PFSK-1 (cell line): Measurements from ENCODE around the gene SP2.

ENCODE experiments used
- FOXP2 ChIP-seq: optimal IDR thresholded peaks from 2 replicates; pipeline ENCODE3; 2011; ENCODE audit warnings: borderline replicate concordance, control low read depth, inconsistent platforms; ENCODE audit not compliant: insufficient read depth; ENCODE audit errors: extremely low read length, extremely low read depth
- POLR2AphosphoS5 ChIP-seq: IDR thresholded peaks from 2 replicates; pipeline ENCODE4 v1.6.1; 2012; ENCODE audit warnings: low read depth, mild to moderate bottlenecking, control low read depth, low read length, moderate library complexity
- REST ChIP-seq, 2 experiments: IDR thresholded peaks; 2 replicates each; pipeline versions ENCODE4 v1.6.1 to v1.8.0; 2011 to 2012; ENCODE audit warnings: low read depth in 2 of 2, low read length in 2 of 2, control low read depth in 1 of 2, inconsistent platforms in 1 of 2, mild to moderate bottlenecking in 1 of 2, moderate library complexity in 1 of 2; ENCODE audit not compliant: insufficient read depth in 1 of 2
- SIN3A ChIP-seq: IDR thresholded peaks from 2 replicates; pipeline ENCODE4 v1.6.1; 2012; ENCODE audit warnings: mild to moderate bottlenecking, low read length, moderate library complexity, borderline replicate concordance; ENCODE audit not compliant: insufficient read depth
- TAF1 ChIP-seq: IDR thresholded peaks from 2 replicates; pipeline ENCODE4 v1.6.1; 2012; ENCODE audit warnings: low read length, control low read depth, borderline replicate concordance; ENCODE audit not compliant: insufficient read depth

Gene SP2

DNA sequence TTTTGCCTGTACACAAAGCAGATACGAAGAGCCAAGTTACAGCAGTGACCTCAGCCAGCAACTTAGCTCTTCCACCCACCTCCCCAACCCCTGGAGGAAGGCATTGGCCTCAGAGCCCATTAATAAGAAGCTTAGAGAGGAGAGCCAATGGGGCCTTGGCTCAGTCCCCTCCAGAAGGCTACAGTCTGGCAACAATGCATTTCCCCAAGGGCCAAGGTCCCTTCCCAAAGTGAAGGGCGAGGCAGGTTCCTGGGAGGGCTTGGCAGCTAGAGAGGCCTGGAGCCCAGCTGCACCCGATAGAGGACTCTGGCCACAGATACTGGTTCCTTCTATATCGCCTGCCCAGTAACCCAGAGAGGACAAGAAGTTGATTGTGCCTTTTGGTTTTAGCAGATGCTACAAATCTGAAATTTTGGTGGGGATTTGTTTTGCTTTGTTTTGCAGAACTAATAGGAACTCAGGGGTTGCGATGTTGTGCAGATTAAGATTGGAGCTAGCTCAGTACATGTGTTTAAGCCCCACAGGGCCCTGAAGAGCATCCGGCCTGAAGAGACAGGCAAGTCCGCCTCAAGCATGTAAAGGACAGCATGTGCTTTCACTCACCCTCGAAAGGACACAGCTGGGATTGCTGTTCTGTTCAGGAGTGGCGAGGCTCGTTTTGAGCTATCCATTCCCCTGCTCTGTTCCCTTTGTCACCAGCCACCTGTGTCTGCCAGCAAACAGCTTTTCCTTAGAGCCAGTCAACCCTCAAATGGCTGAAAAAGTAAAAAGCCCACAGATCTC, 33.4 kb downstream of the SP2 start:
- no peak for TF ChIP-seq TAF1
- TF ChIP-seq SIN3A: no peak

DNA sequence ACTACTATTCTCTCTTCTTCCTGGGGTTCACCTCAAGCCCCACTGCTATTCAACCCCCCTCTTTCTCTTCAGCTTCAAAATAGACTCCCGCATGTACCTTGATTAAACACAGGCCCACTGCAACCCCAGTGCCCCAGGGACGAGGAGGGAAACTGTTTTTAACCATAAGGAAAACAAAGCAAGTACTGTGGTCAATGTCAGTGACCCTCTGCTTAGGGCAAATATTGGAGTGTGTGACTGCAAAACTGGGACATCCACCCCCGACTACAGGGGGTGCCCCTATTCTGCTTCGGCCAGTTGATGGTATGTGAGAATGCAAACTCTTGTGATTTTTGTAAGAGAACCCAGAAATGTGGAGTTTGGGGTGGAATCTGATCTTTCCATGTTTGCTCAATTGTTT, 35.8 kb downstream of the SP2 start:
- TF ChIP-seq TAF1 (no peak), FOXP2 (no peak), SIN3A (no peak), POLR2AphosphoS5 (no peak), REST (IDR thresholded peaks at IDR 0.05; ENCODE audit: insufficient read depth in 1 of 2, low read depth in 2 of 2, low read length in 2 of 2) (no peak)

- TF ChIP-seq POLR2AphosphoS5: no peak
- no peak for TF ChIP-seq TAF1
- TF ChIP-seq REST (IDR thresholded peaks at IDR 0.05; ENCODE audit: insufficient read depth in 1 of 2, low read depth in 2 of 2, low read length in 2 of 2): no peak
- no peak for TF ChIP-seq FOXP2
- no peak for TF ChIP-seq SIN3A
Measured at GRCh38 chr17:47934856-47935255, 38.8 kb downstream of the SP2 start.

DNA sequence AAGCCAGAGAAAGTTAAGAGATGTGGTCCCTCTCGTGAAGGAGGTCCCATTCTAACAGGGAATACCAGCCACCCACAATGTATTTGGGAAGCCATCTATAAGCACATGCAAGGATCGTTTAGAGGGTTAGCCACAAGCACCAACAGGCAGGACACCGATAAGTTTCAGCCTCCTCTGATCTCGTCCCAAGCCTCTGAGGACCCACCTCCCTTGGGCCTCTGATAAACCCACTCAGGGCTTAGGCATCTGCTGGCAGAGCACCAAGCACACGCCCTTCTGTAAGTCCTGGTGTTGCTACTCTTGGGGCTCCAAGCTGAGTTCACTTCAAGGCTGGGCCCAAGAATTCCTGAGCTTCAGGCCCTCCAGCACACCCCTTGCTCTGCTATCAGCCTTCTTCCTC, 39.9 kb downstream of the SP2 start:
- TF ChIP-seq POLR2AphosphoS5 (no peak), SIN3A (no peak), FOXP2 (no peak), TAF1 (no peak)

DNA sequence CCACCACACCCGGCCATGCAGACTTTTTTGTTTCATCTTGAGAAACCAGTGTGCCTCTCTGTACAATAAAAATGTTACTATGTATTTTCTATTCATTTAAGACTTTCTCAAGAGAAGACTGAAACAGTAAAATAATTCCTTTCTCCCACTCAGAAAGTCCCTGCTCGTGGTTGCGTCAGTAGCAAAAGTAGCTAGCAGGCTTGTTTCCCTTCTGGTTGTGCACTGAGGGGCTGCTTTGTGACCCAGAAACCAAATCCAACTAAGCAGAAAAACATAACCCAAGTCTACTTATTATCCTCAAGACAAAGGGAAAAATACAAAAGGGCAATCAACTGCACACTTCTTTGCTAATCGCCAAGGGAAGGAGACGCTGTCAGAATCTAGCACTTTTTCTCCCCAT, 41.9 kb downstream of the SP2 start:
- TF ChIP-seq SIN3A: no peak
- TF ChIP-seq REST (IDR thresholded peaks at IDR 0.05; ENCODE audit: insufficient read depth in 1 of 2, low read depth in 2 of 2, low read length in 2 of 2): no peak
- no peak for TF ChIP-seq TAF1
- TF ChIP-seq POLR2AphosphoS5: no peak
- TF ChIP-seq FOXP2: no peak
